ENCODE data around the gene MED9. TPM values are rescaled to one million over a fixed set of nuclear protein-coding genes. Genes with fewer than 3 reads are reported as not detected.

The MED9 gene
- total and polyA plus RNA-seq, 10 of the 15 experiments (the other 5 are each of a cell fraction or from before 2014, with no cell fraction given): 1.5 to 22.4 (median 14.8) TPM

GRCh38 chr17:17519886-17520285 lies 43.1 kb downstream of the MED9 start:
- Histone ChIP-seq H3K4me1 (ENCODE audit: control insufficient read depth, insufficient read depth, low read length) (no peaks in the 10 kb centered on the region), H3K4me2 (ENCODE audit: control insufficient read depth, insufficient read depth) (no peak overlapping the region), H3K27me3 (replicated peaks in 1 of 2; ENCODE audit: control insufficient read depth in 2 of 2, insufficient read depth in 2 of 2, low read length in 1 of 2) (no peaks in the 10 kb centered on the region), H3K27ac (ENCODE audit: control insufficient read depth, insufficient read depth) (no peak overlapping the region), H2AFZ (ENCODE audit: control insufficient read depth, low read depth, low read length) (no peak overlapping the region), H3K4me3 (no peak overlapping the region), H3K9me3 (replicated peaks; ENCODE audit: control insufficient read depth, insufficient read depth, low read length) (no peaks in the 10 kb centered on the region), H3K79me2 (ENCODE audit: control insufficient read depth, insufficient read depth, low read length) (no peaks in the 10 kb centered on the region), H3K9ac (ENCODE audit: control insufficient read depth, insufficient read depth, low read length) (no peak overlapping the region), H4K20me1 (ENCODE audit: control insufficient read depth, insufficient read depth) (no peaks in the 10 kb centered on the region), H3K36me3 (ENCODE audit: control insufficient read depth in 2 of 2, insufficient read depth in 2 of 2, low read length in 1 of 2) (no peaks in the 10 kb centered on the region)
- BruUV-seq (replicated peaks): no TSS peak
- ChIA-PET CTCF (no interaction called here), RAD21 (ENCODE audit: unreplicated experiment) (interaction anchor here (0.6 kb wide), 1 partner anchor 160 kb away, joined by 5 read pairs; no protein-coding TSS in a partner anchor), POLR2A (no interaction called here), SMC1A (ENCODE audit: uncharacterized antibody, unreplicated experiment) (no interaction called here)
- FAIRE-seq (no peak), ATAC-seq (no peak), DNase-seq (ENCODE audit: low read depth, low spot score) (no peak)
- intact Hi-C loops (cut with micrococcal nuclease; ENCODE audit: unreplicated experiment) (no loop called here), in situ Hi-C loops (cut with MboI) (no loop called here)
- WGBS (ENCODE audit: insufficient coverage, insufficient replicate concordance, low lambda C conversion rate, missing lambda C conversion rate): 74% methylated on average over 10 of the region's 10 CpGs
- TF ChIP-seq CEBPB (IDR thresholded peaks at IDR 0.05; ENCODE audit: borderline replicate concordance in 1 of 2, low read depth in 2 of 2, low read length in 2 of 2) (no peak), PBX3 (IDR thresholded peaks at IDR 0.05; ENCODE audit: insufficient replicate concordance, low read depth, low read length) (no peak)
- TF ChIP-seq, protein P1, sequence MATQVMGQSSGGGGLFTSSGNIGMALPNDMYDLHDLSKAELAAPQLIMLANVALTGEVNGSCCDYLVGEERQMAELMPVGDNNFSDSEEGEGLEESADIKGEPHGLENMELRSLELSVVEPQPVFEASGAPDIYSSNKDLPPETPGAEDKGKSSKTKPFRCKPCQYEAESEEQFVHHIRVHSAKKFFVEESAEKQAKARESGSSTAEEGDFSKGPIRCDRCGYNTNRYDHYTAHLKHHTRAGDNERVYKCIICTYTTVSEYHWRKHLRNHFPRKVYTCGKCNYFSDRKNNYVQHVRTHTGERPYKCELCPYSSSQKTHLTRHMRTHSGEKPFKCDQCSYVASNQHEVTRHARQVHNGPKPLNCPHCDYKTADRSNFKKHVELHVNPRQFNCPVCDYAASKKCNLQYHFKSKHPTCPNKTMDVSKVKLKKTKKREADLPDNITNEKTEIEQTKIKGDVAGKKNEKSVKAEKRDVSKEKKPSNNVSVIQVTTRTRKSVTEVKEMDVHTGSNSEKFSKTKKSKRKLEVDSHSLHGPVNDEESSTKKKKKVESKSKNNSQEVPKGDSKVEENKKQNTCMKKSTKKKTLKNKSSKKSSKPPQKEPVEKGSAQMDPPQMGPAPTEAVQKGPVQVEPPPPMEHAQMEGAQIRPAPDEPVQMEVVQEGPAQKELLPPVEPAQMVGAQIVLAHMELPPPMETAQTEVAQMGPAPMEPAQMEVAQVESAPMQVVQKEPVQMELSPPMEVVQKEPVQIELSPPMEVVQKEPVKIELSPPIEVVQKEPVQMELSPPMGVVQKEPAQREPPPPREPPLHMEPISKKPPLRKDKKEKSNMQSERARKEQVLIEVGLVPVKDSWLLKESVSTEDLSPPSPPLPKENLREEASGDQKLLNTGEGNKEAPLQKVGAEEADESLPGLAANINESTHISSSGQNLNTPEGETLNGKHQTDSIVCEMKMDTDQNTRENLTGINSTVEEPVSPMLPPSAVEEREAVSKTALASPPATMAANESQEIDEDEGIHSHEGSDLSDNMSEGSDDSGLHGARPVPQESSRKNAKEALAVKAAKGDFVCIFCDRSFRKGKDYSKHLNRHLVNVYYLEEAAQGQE (IDR thresholded peaks at IDR 0.05; ENCODE audit: low read depth, low read length): no peak
